Adrenal gland (tissue), 12 donors: ENCODE measurements around the gene RIMKLB. TPM values are rescaled to one million over a fixed set of nuclear protein-coding genes. Genes with fewer than 3 reads are reported as not detected.

Experiments used
- DNase-seq, 7 donors: peaks; one replicate each; pipeline ENCODE4 v3.0.0-alpha.2; 2019 to 2020
- H3K27ac ChIP-seq, 5 donors: fragments of 200-600 bp; sonication (generic) in 4 of 5; 1 replicate in 3 of 5; 2 replicates in 2 of 5; pipeline versions ENCODE4 v1.5.1 to v1.8.0; 2016 to 2020; ENCODE audit warnings: mild to moderate bottlenecking in 1 of 5
- H3K27me3 ChIP-seq: fragments of 200-600 bp; 2 replicates; pipeline ENCODE4 v1.8.0; 2021
- H3K36me3 ChIP-seq, 2 donors: fragments of 200-600 bp; replicated peaks in 1 of 2; 1 replicate in 1 of 2; 2 replicates in 1 of 2; pipeline versions ENCODE4 v1.5.1 to v1.8.0; 2018 to 2022
- H3K4me1 ChIP-seq, 2 donors: fragments of 200-600 bp; replicated peaks in 1 of 2; 1 replicate in 1 of 2; 2 replicates in 1 of 2; pipeline versions ENCODE4 v1.5.1 to v1.8.0; 2018 to 2021
- H3K4me3 ChIP-seq, 4 donors: fragments of 200-600 bp; sonication (generic) in 3 of 4; one replicate each; pipeline ENCODE4 v1.5.1; 2016 to 2018
- H3K9me3 ChIP-seq, 3 donors: fragments of 200-600 bp; sonication (generic) in 1 of 3; replicated peaks in 1 of 3; 1 replicate in 2 of 3; 2 replicates in 1 of 3; pipeline versions ENCODE4 v1.5.1 to v1.8.0; 2016 to 2021
- CTCF ChIP-seq, 6 experiments: fragments of 450-650 bp in 4 of 6; fragments of 200-600 bp in 2 of 6; sonication (generic) in 1 of 6; IDR thresholded peaks; 1 replicate in 5 of 6; 2 replicates in 1 of 6; pipeline versions ENCODE4 v1.5.1 to v1.8.0; 2016 to 2021; ENCODE audit warnings: antibody characterized with exemption in 6 of 6, mild to moderate bottlenecking in 2 of 6, moderate library complexity in 1 of 6
- POLR2A ChIP-seq, 2 donors: fragments of 450-650 bp; IDR thresholded peaks; one replicate each; pipeline ENCODE4 v1.6.1; 2017; ENCODE audit warnings: antibody characterized with exemption in 2 of 2, mild to moderate bottlenecking in 2 of 2, moderate library complexity in 1 of 2
- WGBS, 4 donors: extraction: QIAGEN DNeasy Blood & Tissue Kit in 2 of 4; methylation state at CpG; one replicate each; pipeline versions ENCODE4 v1.1.5 to v1.1.7; 2013 to 2017; 5-methylcytosine and 5-hydroxymethylcytosine counted together
- intact Hi-C, 2 donors: fragments of 100-400 bp; cut with DNase I; formaldehyde crosslinking; loops; one replicate each; pipeline versions ENCODE4 v1.14.1 to v1.15.0; 2022 to 2023
- polyA plus RNA-seq, 3 donors: library from polyadenylated mRNA; stranded (reverse); fragments of 200-250 nt in 2 of 3; fragments of 350-450 nt in 1 of 3; fragmentation: Illumina TruSeq in 1 of 3; extraction: RNeasy Lipid Tissue Mini Kit (QIAGEN cat#74804) in 1 of 3; gene quantifications; one replicate each; pipeline ENCODE4 v1.2.3, GENCODE V29; 2013 to 2014
- total RNA-seq, 9 donors: library from RNA; depleted of rRNA in 4 of 9; stranded (reverse); fragments of >200 nt in 4 of 9; fragments of 120-200 nt in 1 of 9; fragmentation: NEBNext Ultra II Directional in 1 of 9; extraction: Animal tissue kit (Norgen Biotek cat#: 25700) in 1 of 9; gene quantifications; one replicate each; pipeline versions ENCODE4 v1.1.0 to v1.2.4, GENCODE V29; 2013 to 2023
- donor health status: healthy with polysubstance abuse.
- donor health status: Bipolar disorder and iron deficiency.
- donor health status: DM: yes; HTN: yes; CAD: no.
- donor health status: DM: no; HTN: no; CAD: no.
- donor health status: DM: no; HTN: no; CAD: no.
- donor health status: DM: yes; HTN: yes; CAD: no.

The RIMKLB gene
- total and polyA plus RNA-seq, 12 donors, result 10.0 to 225 (median 22.1) TPM

- Histone ChIP-seq H3K27me3 (no peaks in the 10 kb centered on the region), H3K4me1 (peaks cover 5 to 14% of the 10 kb centered on the region in 2 donors), H3K36me3 (no peaks in the 10 kb centered on the region), H3K4me3 (peak overlapping the region in 1 of 4 donors; percentile 49), H3K27ac (peak overlapping the region in 3 of 5 donors; percentile 3 to 69 (median 37)), H3K9me3 (no peaks in the 10 kb centered on the region)
- 22 to 49% (median 24%) methylated on average over 3 to 6 of the region's 6 CpGs for WGBS, 4 donors
- intact Hi-C loops, result no loop called here
- peak; percentile 29 to 66 (median 44) for DNase-seq
- TF ChIP-seq CTCF (IDR thresholded peaks at IDR 0.05) (no peak), POLR2A (IDR thresholded peaks at IDR 0.05) (peak in 1 of 2 donors; percentile 36)
These were observed 11.5 kb downstream of the RIMKLB start for GRCh38 chr12:8709124-8709830.

GRCh38 chr12:8712572-8712971 is 14.8 kb downstream of the RIMKLB start:
- TF ChIP-seq POLR2A (IDR thresholded peaks at IDR 0.05) (no peak), CTCF (IDR thresholded peaks at IDR 0.05) (no peak)
- H3K36me3 ChIP-seq, result no peaks in the 10 kb centered on the region
- intact Hi-C loops, result no loop called here
- DNase-seq, result no peak
- H3K27me3 ChIP-seq, result no peaks in the 10 kb centered on the region
- H3K27ac ChIP-seq, result no peak overlapping the region
- no peak overlapping the region for H3K4me3 ChIP-seq
- no peaks in the 10 kb centered on the region for H3K9me3 ChIP-seq
- peaks cover 5 to 17% of the 10 kb centered on the region in 2 donors for H3K4me1 ChIP-seq
- WGBS, 4 donors, result 13 to 43% (median 28%) methylated on average over 2 of the region's 2 CpGs

- Histone ChIP-seq H3K4me3 (no peak overlapping the region), H3K9me3 (no peaks in the 10 kb centered on the region), H3K36me3 (peaks cover 0 to 10% of the 10 kb centered on the region in 2 donors), H3K27ac (no peak overlapping the region), H3K27me3 (no peaks in the 10 kb centered on the region), H3K4me1 (peaks cover 0 to 6% of the 10 kb centered on the region in 2 donors)
- TF ChIP-seq POLR2A (IDR thresholded peaks at IDR 0.05), result no peak
- no peak for TF ChIP-seq CTCF (IDR thresholded peaks at IDR 0.05)
- WGBS, 4 donors, result 95 to 99% (median 97%) methylated on average over 3 of the region's 3 CpGs
- intact Hi-C loops, result no loop called here
- DNase-seq, result no peak
These were observed 24.6 kb downstream of the RIMKLB start for GRCh38 chr12:8722286-8722800.

- no peaks in the 10 kb centered on the region for H3K36me3 ChIP-seq
- no peaks in the 10 kb centered on the region for H3K27me3 ChIP-seq
- 81 to 89% (median 84%) methylated on average over 3 of the region's 3 CpGs for WGBS, 4 donors
- H3K9me3 ChIP-seq, result no peaks in the 10 kb centered on the region
- H3K27ac ChIP-seq, result no peak overlapping the region
- no peak overlapping the region for H3K4me3 ChIP-seq
- no peak for DNase-seq
- TF ChIP-seq CTCF (IDR thresholded peaks at IDR 0.05) (no peak), POLR2A (IDR thresholded peaks at IDR 0.05) (no peak)
- intact Hi-C loops, result no loop called here
- no peaks in the 10 kb centered on the region for H3K4me1 ChIP-seq
These were observed 37.1 kb downstream of the RIMKLB start for GRCh38 chr12:8734873-8735381.
